ENCODE results near the gene SEMA5A.

The SEMA5A gene

GRCh38 chr5:9121597-9121996, 424.3 kb downstream of the SEMA5A start:
- no peak for TF ChIP-seq CTCF (IDR thresholded peaks at IDR 0.05; ENCODE audit: extremely low read depth, insufficient read depth, missing control alignments)
- no peak for DNase-seq (ENCODE audit: low spot score)
- in situ Hi-C loops (cut with MboI; ENCODE audit: low pct_unique_long_range_greater_than_20kb, low sequenced_read_pairs, unreplicated experiment): no loop called here

GRCh38 chr5:9118852-9119251, 427.0 kb downstream of the SEMA5A start:
- in situ Hi-C loops (cut with MboI; ENCODE audit: low pct_unique_long_range_greater_than_20kb, low sequenced_read_pairs, unreplicated experiment): no loop called here
- TF ChIP-seq CTCF (IDR thresholded peaks at IDR 0.05; ENCODE audit: extremely low read depth, insufficient read depth, missing control alignments): no peak
- DNase-seq (ENCODE audit: low spot score): no peak

- in situ Hi-C loops (cut with MboI; ENCODE audit: low pct_unique_long_range_greater_than_20kb, low sequenced_read_pairs, unreplicated experiment): no loop called here
- TF ChIP-seq CTCF (IDR thresholded peaks at IDR 0.05; ENCODE audit: extremely low read depth, insufficient read depth, missing control alignments): no peak
- DNase-seq (ENCODE audit: low spot score): no peak
Observed at GRCh38 chr5:9115093-9115492, 430.8 kb downstream of the SEMA5A start.

- in situ Hi-C loops (cut with MboI; ENCODE audit: low pct_unique_long_range_greater_than_20kb, low sequenced_read_pairs, unreplicated experiment): no loop called here
- no peak for DNase-seq (ENCODE audit: low spot score)
- no peak for TF ChIP-seq CTCF (IDR thresholded peaks at IDR 0.05; ENCODE audit: extremely low read depth, insufficient read depth, missing control alignments)
Observed at GRCh38 chr5:9112520-9113291, 433.2 kb downstream of the SEMA5A start.

GRCh38 chr5:9108162-9108561, 437.7 kb downstream of the SEMA5A start:
- no peak for TF ChIP-seq CTCF (IDR thresholded peaks at IDR 0.05; ENCODE audit: extremely low read depth, insufficient read depth, missing control alignments)
- no peak for DNase-seq (ENCODE audit: low spot score)
- in situ Hi-C loops (cut with MboI; ENCODE audit: low pct_unique_long_range_greater_than_20kb, low sequenced_read_pairs, unreplicated experiment): no loop called here

GRCh38 chr5:9105851-9106250, 440.0 kb downstream of the SEMA5A start:
- no peak for DNase-seq (ENCODE audit: low spot score)
- no peak for TF ChIP-seq CTCF (IDR thresholded peaks at IDR 0.05; ENCODE audit: extremely low read depth, insufficient read depth, missing control alignments)
- in situ Hi-C loops (cut with MboI; ENCODE audit: low pct_unique_long_range_greater_than_20kb, low sequenced_read_pairs, unreplicated experiment): no loop called here

Measured in GM13977 (cell line).